NB4 (cell line): Measurements from ENCODE around the gene MYH10.

ENCODE experiments used
- POLR2A ChIP-seq: IDR thresholded peaks from 2 replicates; pipeline ENCODE4 v1.6.1; 2011; ENCODE audit warnings: mild to moderate bottlenecking; ENCODE audit not compliant: insufficient read length; ENCODE audit errors: extremely low read depth
- TF ChIP-seq, protein P1 (sequence below): IDR thresholded peaks from one replicate; pipeline ENCODE4 v1.5.1; 2012; ENCODE audit warnings: low read depth, low read length

DNA sequence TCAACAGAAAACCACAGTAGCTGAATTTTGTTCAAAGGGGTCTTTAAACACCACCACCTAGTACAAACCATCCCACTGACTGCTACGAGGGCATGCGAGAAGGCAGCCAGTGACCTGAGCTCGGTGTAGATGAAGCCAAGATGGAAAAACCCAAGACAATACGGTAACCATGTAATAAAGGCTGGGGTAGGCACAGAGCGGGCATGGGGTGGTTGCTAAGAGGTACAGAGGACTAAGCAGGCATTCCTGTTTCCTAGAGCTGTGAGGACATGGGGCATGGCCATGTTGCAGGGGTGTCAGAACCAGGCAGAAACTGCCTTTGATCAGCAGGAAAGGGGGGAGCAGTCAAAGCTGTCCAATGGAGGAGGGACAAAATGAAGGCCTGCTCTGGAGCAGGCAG, 142.8 kb downstream of the MYH10 start:
- TF ChIP-seq, protein P1, sequence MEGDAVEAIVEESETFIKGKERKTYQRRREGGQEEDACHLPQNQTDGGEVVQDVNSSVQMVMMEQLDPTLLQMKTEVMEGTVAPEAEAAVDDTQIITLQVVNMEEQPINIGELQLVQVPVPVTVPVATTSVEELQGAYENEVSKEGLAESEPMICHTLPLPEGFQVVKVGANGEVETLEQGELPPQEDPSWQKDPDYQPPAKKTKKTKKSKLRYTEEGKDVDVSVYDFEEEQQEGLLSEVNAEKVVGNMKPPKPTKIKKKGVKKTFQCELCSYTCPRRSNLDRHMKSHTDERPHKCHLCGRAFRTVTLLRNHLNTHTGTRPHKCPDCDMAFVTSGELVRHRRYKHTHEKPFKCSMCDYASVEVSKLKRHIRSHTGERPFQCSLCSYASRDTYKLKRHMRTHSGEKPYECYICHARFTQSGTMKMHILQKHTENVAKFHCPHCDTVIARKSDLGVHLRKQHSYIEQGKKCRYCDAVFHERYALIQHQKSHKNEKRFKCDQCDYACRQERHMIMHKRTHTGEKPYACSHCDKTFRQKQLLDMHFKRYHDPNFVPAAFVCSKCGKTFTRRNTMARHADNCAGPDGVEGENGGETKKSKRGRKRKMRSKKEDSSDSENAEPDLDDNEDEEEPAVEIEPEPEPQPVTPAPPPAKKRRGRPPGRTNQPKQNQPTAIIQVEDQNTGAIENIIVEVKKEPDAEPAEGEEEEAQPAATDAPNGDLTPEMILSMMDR, result no peak
- TF ChIP-seq POLR2A, result no peak
